SU-DHL-6 (cell line): ENCODE results near the gene SCAPER.
"Not testable (repeated sequence)": the region's sequence is repeated elsewhere in the genome, so short reads cannot be mapped to it uniquely, and the experiment has no call there.

Source experiments
- H2AFZ ChIP-seq: fragments of 200-600 bp; sonication (generic); 2 replicates; pipeline ENCODE4 v1.6.1; 2014; ENCODE audit warnings: low read depth, mild to moderate bottlenecking, moderate library complexity, mixed read lengths, antibody characterized with exemption, low read length; ENCODE audit not compliant: severe bottlenecking
- H3F3A ChIP-seq: fragments of 200-600 bp; shearing (Covaris generic); 2 replicates; pipeline ENCODE4 v1.6.0; 2016; ENCODE audit warnings: antibody characterized with exemption, mild to moderate bottlenecking; ENCODE audit not compliant: insufficient read depth
- H3K27ac ChIP-seq: fragments of 200-600 bp; sonication (generic); 2 replicates; pipeline ENCODE4 v1.5.1; 2016; ENCODE audit warnings: low read depth, mild to moderate bottlenecking, low read length, moderate library complexity, mixed read lengths
- H3K27me3 ChIP-seq: fragments of 200-600 bp; sonication (generic), shearing (Covaris generic); 2 replicates; pipeline ENCODE4 v1.6.0; 2014; ENCODE audit warnings: mild to moderate bottlenecking, low read length
- H3K36me3 ChIP-seq: fragments of 200-600 bp; sonication (generic); 2 replicates; pipeline ENCODE4 v1.6.1; 2014; ENCODE audit warnings: mild to moderate bottlenecking, low read length, mixed read lengths
- H3K4me2 ChIP-seq: fragments of 300-600, 200-600 bp; shearing (Covaris generic), sonication (generic); 2 replicates; pipeline ENCODE4 v1.6.0; 2014; ENCODE audit warnings: low read length, low read depth, mild to moderate bottlenecking; ENCODE audit not compliant: poor library complexity, severe bottlenecking
- H3K4me3 ChIP-seq: fragments of 200-600 bp; sonication (generic); 2 replicates; pipeline ENCODE4 v1.5.1; 2014; ENCODE audit warnings: antibody characterized with exemption, low read length, mild to moderate bottlenecking, mixed read lengths; ENCODE audit not compliant: insufficient read depth, poor library complexity, severe bottlenecking
- H3K79me2 ChIP-seq: fragments of 200-600 bp; sonication (generic); 2 replicates; pipeline ENCODE4 v1.6.1; 2014; ENCODE audit warnings: mild to moderate bottlenecking, low read length, moderate library complexity; ENCODE audit not compliant: insufficient read depth
- H3K9ac ChIP-seq: fragments of 200-600 bp; sonication (generic); 2 replicates; pipeline ENCODE4 v1.7.0; 2014; ENCODE audit warnings: mild to moderate bottlenecking, low read length
- H3K9me2 ChIP-seq: fragments of 200-600 bp; sonication (generic); replicated peaks from 2 replicates; pipeline ENCODE4 v1.6.1; 2014; ENCODE audit warnings: low read length; ENCODE audit not compliant: insufficient read depth
- H3K9me3 ChIP-seq: fragments of 200-600 bp; sonication (generic); 2 replicates; pipeline ENCODE4 v1.6.1; 2014; ENCODE audit warnings: low read length, mixed read lengths; ENCODE audit not compliant: insufficient read depth
- H4K20me1 ChIP-seq: fragments of 200-600 bp; sonication (generic); 2 replicates; pipeline ENCODE4 v1.6.1; 2014; ENCODE audit warnings: low read depth, mild to moderate bottlenecking, antibody characterized with exemption, low read length, moderate library complexity, mixed read lengths
- CTCF ChIP-seq: fragments of 200-600 bp; sonication (generic); IDR thresholded peaks from one replicate; pipeline ENCODE4 v1.5.1; 2017; ENCODE audit warnings: antibody characterized with exemption, mild to moderate bottlenecking, low read length, moderate library complexity; ENCODE audit not compliant: insufficient read depth, poor library complexity, severe bottlenecking
- EZH2phosphoT487 ChIP-seq: fragments of 200-600 bp; sonication (generic), shearing (Covaris generic); conservative IDR thresholded peaks from 2 replicates; pipeline ENCODE4 v1.6.1; 2018; ENCODE audit warnings: mild to moderate bottlenecking, antibody characterized with exemption, low read length, moderate library complexity, mixed read lengths

SCAPER gene

GRCh38 chr15:76901965-76902364, 3.2 kb downstream of the SCAPER start:
- Histone ChIP-seq H3K79me2 (no peaks in the 10 kb centered on the region), H4K20me1 (no peaks in the 10 kb centered on the region), H3K9me3 (no peaks in the 10 kb centered on the region), H3K27me3 (no peaks in the 10 kb centered on the region), H3K4me3 (no peak overlapping the region), H3K9me2 (no peaks in the 10 kb centered on the region), H3F3A (peaks cover 15% of the 10 kb centered on the region), H3K9ac (no peak overlapping the region), H3K36me3 (no peaks in the 10 kb centered on the region), H3K4me2 (no peak overlapping the region), H2AFZ (no peak overlapping the region), H3K27ac (no peak overlapping the region)
- no peak for TF ChIP-seq CTCF
- TF ChIP-seq EZH2phosphoT487, result no peak

- not testable (repeated sequence) for H3K27me3 ChIP-seq, H3K79me2 ChIP-seq, H4K20me1 ChIP-seq, H3K9me2 ChIP-seq, H3K36me3 ChIP-seq, H3K4me2 ChIP-seq, H3K4me3 ChIP-seq, H3K27ac ChIP-seq, H2AFZ ChIP-seq, H3K9ac ChIP-seq, H3K9me3 ChIP-seq
- H3F3A ChIP-seq, result peaks cover 15% of the 10 kb centered on the region
These were observed 5.2 kb downstream of the SCAPER start for GRCh38 chr15:76899931-76900310.

GRCh38 chr15:76899176-76899930, 5.8 kb downstream of the SCAPER start:
- H3K27ac ChIP-seq, H3K27me3 ChIP-seq, H3K36me3 ChIP-seq, H4K20me1 ChIP-seq, H3K9ac ChIP-seq, H2AFZ ChIP-seq, H3K9me3 ChIP-seq, H3K9me2 ChIP-seq, H3K4me3 ChIP-seq, H3K4me2 ChIP-seq, H3K79me2 ChIP-seq: not testable (repeated sequence)
- H3F3A ChIP-seq, result peaks cover 12% of the 10 kb centered on the region

- no peak overlapping the region for H3K9ac ChIP-seq
- H3K9me2 ChIP-seq, result no peaks in the 10 kb centered on the region
- H4K20me1 ChIP-seq, result no peaks in the 10 kb centered on the region
- no peaks in the 10 kb centered on the region for H3F3A ChIP-seq
- no peaks in the 10 kb centered on the region for H3K36me3 ChIP-seq
- H2AFZ ChIP-seq, result no peak overlapping the region
- no peaks in the 10 kb centered on the region for H3K27me3 ChIP-seq
- no peaks in the 10 kb centered on the region for H3K79me2 ChIP-seq
- no peak overlapping the region for H3K27ac ChIP-seq
- no peaks in the 10 kb centered on the region for H3K9me3 ChIP-seq
- no peak for TF ChIP-seq EZH2phosphoT487
- H3K4me3 ChIP-seq, result no peak overlapping the region
- no peak overlapping the region for H3K4me2 ChIP-seq
These were observed 7.0 kb downstream of the SCAPER start for GRCh38 chr15:76898102-76898501.

- no peak overlapping the region for H3K4me3 ChIP-seq
- H3K9me3 ChIP-seq, result no peaks in the 10 kb centered on the region
- no peaks in the 10 kb centered on the region for H3K79me2 ChIP-seq
- H3K9me2 ChIP-seq, result no peaks in the 10 kb centered on the region
- H3K36me3 ChIP-seq, result no peaks in the 10 kb centered on the region
- H3K27me3 ChIP-seq, result no peaks in the 10 kb centered on the region
- no peak overlapping the region for H3K4me2 ChIP-seq
- no peak overlapping the region for H3K9ac ChIP-seq
- H2AFZ ChIP-seq, result no peak overlapping the region
- no peak overlapping the region for H3K27ac ChIP-seq
- no peaks in the 10 kb centered on the region for H3F3A ChIP-seq
- H4K20me1 ChIP-seq, result no peaks in the 10 kb centered on the region
- TF ChIP-seq CTCF, result no peak
These were observed 11.0 kb downstream of the SCAPER start for GRCh38 chr15:76894174-76894573.

- not testable (repeated sequence) for H3K27ac ChIP-seq, H3K36me3 ChIP-seq, H3K79me2 ChIP-seq, H3K4me3 ChIP-seq, H3K27me3 ChIP-seq, H3K4me2 ChIP-seq, H2AFZ ChIP-seq, H3F3A ChIP-seq, H3K9ac ChIP-seq, H3K9me2 ChIP-seq, H3K9me3 ChIP-seq, H4K20me1 ChIP-seq
These were observed 12.3 kb downstream of the SCAPER start for GRCh38 chr15:76892836-76893235.
